NCI-H345 treated with DMSO at 0.1 percent for 48 hours (cell line): Measurements from ENCODE around the gene TP53TG5.

Experiments
- DNase-seq: peaks from one replicate; lab custom pipeline; 2025; ENCODE audit not compliant: unreplicated experiment; lab: John Stamatoyannopoulos, UW

The TP53TG5 gene

GRCh38 chr20:45378191-45378590 is at the start of gene TP53TG5:
Gene TP53TG5, minus strand, starts transcription at chr20:45378325. Its CDS starts 89 bp downstream, at chr20:45378236.
- no peak for DNase-seq

- DNase-seq: no peak
Measured at GRCh38 chr20:45427236-45428149, 49.4 kb upstream of the TP53TG5 start.

GRCh38 chr20:45426320-45427016 is 48.3 kb upstream of the TP53TG5 start:
- DNase-seq: no peak

DNA sequence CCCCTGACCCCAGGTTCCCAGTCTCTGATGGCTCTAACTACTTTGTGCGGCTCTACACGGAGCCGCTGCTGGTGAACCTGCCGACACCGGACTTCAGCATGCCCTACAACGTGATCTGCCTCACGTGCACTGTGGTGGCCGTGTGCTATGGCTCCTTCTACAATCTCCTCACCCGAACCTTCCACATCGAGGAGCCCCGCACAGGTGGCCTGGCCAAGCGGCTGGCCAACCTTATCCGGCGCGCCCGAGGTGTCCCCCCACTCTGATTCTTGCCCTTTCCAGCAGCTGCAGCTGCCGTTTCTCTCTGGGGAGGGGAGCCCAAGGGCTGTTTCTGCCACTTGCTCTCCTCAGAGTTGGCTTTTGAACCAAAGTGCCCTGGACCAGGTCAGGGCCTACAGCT is 47.4 kb upstream of the TP53TG5 start:
- no peak for DNase-seq

- DNase-seq: no peak
Measured at GRCh38 chr20:45423700-45424099, 45.6 kb upstream of the TP53TG5 start.

DNA sequence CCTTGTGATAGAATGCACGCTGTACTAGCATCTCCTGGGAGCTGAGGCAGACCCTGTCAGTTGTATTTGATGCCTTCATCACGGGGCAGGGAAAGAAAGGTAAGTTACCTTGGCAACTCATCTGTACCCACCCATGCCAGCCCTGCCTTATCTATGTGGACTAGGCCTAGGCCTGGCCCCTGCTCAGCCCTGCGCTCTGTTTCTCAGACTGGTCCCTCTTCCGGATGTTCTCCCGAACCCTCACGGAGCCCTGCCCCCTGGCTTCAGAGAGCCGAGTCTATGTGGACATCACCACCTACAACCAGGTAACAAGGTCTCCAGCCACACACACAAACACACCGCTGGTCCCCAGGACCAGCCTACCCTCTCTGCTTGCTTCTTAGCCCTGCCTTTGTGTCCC is 42.0 kb upstream of the TP53TG5 start:
- DNase-seq: no peak

DNA sequence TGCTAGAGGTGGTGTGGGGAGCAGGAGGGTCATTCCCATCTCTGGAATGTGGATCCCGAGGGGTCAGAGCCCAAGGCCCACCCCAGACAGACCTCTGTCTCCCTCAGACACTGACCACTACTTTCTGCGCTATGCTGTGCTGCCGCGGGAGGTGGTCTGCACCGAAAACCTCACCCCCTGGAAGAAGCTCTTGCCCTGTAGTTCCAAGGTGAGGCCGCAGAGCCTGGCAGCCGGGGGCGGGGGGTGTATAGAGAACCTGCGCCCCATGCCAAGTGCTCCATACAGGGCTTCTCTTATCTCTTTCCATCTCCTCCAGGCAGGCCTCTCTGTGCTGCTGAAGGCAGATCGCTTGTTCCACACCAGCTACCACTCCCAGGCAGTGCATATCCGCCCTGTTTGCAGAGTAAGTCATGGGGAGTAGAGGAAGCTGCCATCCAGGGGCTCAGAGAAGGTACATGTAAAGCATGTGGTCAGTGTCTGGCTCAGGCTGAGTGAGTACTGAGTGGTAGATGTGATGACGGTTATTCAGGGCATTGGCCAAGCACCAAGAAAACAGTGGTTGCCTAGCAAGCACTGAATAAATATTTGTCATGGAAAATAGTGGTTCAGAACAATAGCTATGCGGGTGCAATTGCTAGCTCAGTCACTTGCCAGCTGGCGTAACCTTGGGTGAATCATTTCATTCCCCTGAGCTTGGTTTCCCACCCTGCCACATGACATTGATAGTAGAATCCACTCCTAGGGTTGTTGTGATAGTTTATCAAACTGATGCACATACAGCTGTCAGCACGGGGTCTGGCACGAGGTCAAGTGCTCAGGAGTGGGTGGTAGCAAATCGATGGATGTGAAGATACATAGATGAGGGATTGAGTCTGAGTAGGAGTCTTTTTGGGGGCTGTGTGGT is 41.3 kb upstream of the TP53TG5 start:
- DNase-seq: peak; percentile 98

GRCh38 chr20:45416917-45417316 is 38.8 kb upstream of the TP53TG5 start:
- DNase-seq: no peak

- peak; percentile 87 for DNase-seq
Measured at GRCh38 chr20:45415822-45416637, 37.9 kb upstream of the TP53TG5 start, which contains the start of gene PIGT. Gene PIGT, plus strand, starts transcription at chr20:45416141. Its CDS starts 16 bp downstream, at chr20:45416157.

DNA sequence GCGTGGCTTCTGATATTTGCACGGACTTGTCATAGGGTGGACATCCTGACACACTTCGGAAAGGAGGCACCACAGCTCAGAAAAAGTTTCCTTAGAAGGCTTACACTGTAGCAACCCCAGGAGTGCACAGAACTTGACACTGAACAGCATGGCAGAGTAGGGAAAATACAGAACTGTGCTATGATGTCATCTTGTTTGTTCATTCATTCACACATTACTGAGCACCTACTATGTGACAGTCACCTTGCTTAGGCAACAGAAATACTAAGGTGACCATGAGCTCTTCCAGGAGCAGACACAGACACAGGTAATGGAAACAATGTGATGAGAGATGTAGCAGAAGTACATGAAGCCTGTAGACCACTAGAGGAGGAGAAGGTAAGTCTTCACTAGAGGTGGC is 35.4 kb upstream of the TP53TG5 start:
- DNase-seq: no peak

- DNase-seq: no peak
Measured at GRCh38 chr20:45412653-45413052, 34.5 kb upstream of the TP53TG5 start.

GRCh38 chr20:45410887-45411286 is 32.8 kb upstream of the TP53TG5 start:
- no peak for DNase-seq

DNA sequence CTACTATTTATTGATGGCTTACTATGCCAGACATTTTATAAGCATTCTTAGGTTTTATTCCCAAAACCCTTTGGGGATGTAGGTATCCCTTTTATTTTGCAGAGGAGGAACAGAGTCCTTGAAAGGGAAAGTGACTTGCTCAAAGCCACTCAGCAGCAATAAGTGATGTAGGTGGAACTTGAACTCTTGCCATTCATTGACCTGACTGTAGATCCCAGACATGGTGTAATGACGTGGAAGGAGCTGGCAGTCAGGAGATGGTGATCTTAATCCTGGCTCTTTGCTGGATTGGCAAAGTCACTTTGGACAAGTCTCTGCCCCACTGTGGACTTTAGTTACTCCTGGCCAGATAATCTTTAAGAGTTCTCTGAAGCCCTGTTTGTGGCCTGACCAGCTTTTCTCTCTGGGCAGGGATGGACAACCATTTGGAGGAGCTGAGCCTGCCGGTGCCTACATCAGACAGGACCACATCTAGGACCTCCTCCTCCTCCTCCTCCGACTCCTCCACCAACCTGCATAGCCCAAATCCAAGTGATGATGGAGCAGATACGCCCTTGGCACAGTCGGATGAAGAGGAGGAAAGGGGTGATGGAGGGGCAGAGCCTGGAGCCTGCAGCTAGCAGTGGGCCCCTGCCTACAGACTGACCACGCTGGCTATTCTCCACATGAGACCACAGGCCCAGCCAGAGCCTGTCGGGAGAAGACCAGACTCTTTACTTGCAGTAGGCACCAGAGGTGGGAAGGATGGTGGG is 31.6 kb upstream of the TP53TG5 start:
- no peak for DNase-seq

DNA sequence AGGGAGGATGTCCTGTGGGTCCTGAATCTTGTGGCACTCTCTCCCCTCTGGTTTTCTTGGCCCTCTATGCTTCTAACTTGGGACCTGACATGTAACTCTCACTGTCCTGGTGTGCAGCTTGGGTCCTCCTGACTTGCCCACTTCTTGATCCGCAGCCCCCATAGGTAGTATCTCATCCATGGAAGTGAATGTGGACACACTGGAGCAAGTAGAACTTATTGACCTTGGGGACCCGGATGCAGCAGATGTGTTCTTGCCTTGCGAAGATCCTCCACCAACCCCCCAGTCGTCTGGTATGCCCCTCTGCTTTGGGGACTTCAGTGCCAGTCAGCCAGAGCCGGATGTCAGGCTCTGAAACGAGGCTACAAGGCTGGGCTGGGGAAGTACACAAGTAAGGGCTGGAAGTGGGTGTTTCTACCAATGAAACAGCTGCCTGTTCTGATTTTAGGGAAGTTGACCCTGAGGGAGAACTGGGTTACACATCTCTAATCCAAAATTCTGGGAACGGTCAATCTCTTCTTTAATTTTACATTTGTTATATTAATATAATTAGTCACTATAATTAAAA is 30.6 kb upstream of the TP53TG5 start:
- DNase-seq: no peak

DNA sequence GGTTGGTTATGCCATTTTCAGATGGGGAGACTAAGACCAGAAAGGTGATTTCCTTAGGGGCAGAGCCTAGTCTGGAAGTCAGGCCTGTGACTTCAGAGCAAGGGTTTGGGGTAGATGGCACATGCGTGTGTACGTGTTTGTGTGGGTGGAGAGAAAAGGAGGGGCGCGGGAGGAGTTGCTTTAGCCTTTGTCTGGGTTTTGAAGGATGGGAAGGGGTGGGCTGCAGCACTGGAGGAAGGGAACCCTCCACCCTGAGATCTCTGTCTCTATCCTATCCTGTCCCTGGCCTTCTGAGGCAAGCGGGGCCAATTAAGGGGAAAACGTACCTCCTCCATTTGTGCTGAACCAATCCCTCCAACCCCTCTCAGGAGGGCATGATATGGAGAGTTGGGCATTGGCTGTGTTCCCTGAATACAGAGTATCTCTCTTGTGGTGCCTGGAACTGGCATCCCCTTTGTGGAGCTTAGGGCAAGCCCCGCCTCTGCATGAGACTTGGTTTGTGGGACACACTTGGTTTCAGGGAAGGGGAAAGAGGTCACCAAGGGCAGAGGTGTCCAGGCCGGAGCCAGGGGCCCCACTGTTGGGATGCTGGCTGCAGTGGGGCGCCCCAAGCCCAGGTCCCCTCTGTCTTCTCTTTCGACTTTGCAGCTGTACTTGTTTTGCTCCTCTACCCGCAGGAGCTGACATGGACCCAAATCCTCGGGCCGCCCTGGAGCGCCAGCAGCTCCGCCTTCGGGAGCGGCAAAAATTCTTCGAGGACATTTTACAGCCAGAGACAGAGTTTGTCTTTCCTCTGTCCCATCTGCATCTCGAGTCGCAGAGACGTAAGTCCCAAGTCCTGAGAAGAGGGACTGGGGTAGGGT is 29.9 kb upstream of the TP53TG5 start, which contains the start of gene DBNDD2:
TSS of gene DBNDD2 (plus strand) at position 507 of the 863 bp plus-strand sequence. CDS start at position 686, 179 bp downstream.
- no peak for DNase-seq

- peak; percentile 5 for DNase-seq
Measured at GRCh38 chr20:45407067-45407745, 29.1 kb upstream of the TP53TG5 start.

- DNase-seq: peak; percentile 10
Measured at GRCh38 chr20:45406260-45407066, 28.3 kb upstream of the TP53TG5 start.
